ENCODE data around the gene CAPS.
A peak's percentile ranks its signal among the peaks of the same experiment; 100 is the strongest.

CAPS gene

GRCh38 chr19:5891938-5892771 is 21.9 kb upstream of the CAPS start:
- DNase-seq (ENCODE audit: low read depth, low spot score), result no peak

DNA sequence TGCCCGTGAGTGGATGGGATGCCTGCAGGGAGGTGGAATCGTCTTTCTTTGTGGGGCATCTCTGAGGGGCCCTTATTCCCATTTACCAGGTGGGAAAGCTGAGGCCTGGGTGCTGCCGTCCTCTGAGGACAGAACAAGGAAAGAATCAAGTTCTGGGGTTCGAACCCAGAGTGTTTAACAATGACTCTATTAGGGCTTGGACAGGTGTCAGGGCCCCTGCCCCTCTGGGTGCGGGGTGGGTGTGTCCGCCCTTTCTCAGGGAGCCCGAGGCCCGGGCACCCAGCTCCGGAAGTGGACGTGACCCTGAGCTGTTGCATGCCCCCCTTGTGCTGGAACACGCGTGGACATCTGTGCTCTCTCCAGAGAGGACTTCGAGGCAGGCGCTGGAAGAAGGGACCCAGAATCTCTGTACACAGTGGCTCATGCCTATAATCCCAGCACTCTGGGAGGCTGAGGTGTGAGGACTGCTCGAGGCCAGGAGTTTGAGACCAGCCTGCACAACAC is 21.2 kb upstream of the CAPS start:
- DNase-seq (ENCODE audit: low read depth, low spot score), result no peak

DNA sequence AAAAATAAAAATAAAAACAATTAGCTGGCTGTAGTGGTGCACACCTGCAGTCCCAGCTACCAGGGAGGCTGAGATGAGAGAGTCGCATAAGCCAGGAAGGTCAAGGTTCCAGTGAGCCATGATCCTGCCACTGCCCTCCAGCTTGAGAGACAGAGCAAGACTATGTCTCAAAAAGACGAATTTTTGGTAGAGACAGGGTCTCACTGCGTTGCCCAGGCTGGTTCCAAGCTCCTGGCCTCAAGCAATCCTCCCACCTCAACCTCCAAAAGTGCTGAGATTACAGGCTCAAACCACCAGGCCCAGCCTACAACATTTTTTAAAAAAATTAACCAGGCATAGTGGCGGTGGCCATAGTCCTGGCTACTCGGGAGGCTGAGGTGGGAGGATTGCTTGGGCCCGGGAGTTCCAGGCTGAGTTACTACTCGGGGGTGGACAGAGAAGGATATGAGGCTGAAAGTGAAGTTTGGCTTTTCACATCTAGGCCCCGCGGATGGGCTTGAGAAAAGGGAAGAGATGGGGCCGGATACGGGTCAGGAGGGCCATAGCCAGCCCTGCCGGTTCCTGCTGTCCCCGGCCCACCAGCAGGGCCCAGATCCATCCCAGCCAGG is 20.7 kb upstream of the CAPS start:
- no peak for DNase-seq (ENCODE audit: low read depth, low spot score)

GRCh38 chr19:5893907-5894703 is 19.9 kb upstream of the CAPS start:
- no peak for DNase-seq (ENCODE audit: low read depth, low spot score)

DNA sequence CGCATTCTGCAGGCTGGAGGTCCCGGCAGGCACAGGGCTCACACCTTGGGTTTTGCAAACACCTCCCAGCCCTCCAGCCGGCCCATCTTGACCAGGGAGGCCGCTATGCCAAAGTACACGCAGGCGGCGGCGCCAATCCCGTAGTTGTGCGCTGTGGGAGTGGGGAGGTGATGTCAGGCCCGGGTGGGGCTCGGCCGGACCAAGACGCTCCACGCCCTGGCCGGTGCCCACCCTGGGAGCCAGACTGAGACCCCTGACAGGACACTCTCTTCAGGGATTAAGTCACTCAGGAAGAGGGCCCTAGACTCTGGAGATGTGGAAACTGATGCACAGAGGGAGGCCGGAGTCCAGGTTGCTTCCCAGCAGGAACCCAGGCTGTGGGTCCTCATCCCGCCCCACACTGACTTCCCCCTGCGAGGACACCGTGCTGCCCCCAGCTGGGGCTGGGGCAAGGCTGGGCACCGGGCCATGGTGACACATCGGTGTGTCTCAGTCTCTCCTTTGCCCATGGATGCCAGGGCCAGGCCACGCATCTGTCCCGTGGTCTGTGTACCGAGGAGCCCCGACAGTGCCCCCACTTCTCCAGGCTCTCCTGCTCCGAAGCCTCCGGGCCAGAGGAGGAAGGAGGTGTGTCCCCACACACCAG is 19.2 kb upstream of the CAPS start:
- DNase-seq (ENCODE audit: low read depth, low spot score), result no peak

- DNase-seq (ENCODE audit: low read depth, low spot score), result no peak
Observed at GRCh38 chr19:5895409-5895808, 18.6 kb upstream of the CAPS start.

DNA sequence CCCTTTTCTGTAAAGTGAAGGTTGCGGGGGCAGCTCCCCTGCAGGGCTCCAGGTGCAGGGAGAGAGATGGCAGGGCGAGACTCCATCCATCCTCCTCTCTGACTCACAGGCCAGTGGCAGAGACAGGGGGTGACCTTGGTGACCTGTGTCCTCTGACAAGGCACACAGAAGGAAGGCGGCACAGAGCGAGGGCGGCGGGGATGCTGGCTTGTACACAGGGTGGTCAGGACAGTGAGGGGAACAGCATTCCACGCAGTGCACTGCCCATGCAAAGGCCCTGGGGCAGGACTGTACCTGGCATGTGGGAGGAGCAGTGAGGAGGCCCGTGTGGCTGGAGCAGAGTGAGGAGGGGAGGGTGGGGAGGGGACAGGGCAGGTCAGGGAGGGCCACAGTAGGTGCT is 18.2 kb upstream of the CAPS start:
- no peak for DNase-seq (ENCODE audit: low read depth, low spot score)

DNA sequence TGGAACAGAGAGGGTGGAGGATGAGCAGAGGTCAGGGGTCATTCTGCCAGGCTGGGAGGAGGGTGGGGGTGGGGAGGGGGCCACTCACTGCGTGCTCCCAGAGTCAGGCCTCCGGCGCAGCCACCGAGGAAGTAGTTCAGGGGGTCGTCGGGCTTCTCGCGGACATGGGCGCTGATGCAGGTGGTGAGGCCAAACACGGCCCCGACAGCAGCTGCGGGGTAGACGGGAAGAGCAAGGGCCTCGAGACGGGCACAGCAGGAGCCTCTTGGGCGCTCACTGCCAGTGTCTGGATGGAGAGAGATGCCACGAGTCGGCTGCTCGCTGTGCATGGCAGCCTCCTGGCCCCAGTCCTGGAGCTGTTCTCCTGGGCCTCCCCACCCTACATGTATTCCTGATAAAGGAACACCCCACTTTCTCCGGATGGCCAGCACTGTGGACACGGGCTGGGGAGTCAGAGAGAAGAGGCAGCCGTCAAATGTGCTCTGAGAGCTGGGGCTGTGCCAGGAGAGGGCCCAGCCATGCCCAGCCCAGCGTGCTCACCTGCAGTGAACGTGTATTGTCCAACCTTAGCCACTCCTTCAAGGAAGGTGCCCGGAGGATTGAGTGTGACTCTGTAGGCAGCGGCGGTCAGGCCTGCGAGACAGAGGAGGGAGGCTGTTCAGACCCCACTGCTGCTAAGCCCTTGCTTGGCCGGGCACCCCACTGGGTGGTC is 17.5 kb upstream of the CAPS start:
- DNase-seq (ENCODE audit: low read depth, low spot score), result no peak

DNA sequence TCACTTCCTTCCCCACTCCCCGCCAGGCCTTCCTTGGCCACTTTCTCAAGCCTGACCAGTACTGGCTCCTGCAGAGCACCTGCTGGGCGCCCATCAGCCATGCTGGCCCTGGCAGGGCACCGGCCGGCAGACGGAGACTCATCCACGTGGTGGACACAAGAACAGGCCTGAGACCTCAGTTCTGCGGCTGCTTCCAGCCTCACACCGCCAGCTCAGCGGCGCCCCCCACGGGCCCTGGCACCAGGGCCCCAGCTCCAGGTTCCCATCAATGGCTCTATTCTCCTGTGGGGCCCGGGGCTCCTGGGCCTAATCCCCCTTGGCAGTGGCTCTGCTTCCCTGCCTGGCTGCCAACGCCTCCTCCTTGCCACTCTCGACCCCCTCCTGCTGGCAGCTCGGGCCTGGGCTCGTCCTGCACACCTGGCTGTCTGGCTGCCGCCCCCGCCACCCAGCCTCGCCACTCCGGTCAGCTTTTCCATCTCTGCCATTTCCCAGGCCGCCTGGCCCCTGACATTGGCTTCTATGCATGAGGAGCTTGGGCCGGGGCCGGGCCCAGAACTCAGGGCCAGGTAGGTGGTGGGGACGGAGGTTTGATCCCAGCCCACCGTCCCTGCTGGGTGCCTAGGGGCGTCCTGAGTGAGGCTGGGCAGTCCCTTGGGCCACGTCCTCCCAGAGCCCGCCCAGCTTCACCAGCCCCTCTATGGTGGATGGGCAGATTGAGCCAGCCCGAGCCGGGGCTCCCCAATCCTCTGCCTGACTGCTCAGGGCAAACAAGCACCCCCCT is 16.7 kb upstream of the CAPS start:
- no peak for DNase-seq (ENCODE audit: low read depth, low spot score)

GRCh38 chr19:5899728-5900526 is 14.1 kb upstream of the CAPS start:
- no peak for DNase-seq (ENCODE audit: low read depth, low spot score)

DNA sequence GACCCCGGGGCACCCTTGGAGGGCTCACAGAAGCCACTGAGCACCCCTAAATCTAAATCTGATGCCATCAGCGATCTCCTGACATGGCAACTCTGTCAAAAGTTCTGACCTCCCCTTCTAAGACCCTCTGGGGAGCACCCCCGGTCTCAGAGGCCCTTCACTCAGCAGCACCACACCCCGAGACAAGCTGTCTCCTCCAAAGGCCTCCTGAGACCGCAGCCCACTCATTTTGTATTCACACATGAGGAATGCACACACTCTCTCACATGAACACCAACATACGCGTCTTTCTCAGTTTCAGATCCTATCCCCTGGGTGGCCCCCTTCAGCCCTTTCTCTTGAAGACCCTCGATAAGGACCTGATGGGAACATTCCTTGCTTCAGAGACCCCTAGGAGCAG is 13.1 kb upstream of the CAPS start:
- no peak for DNase-seq (ENCODE audit: low read depth, low spot score)

DNA sequence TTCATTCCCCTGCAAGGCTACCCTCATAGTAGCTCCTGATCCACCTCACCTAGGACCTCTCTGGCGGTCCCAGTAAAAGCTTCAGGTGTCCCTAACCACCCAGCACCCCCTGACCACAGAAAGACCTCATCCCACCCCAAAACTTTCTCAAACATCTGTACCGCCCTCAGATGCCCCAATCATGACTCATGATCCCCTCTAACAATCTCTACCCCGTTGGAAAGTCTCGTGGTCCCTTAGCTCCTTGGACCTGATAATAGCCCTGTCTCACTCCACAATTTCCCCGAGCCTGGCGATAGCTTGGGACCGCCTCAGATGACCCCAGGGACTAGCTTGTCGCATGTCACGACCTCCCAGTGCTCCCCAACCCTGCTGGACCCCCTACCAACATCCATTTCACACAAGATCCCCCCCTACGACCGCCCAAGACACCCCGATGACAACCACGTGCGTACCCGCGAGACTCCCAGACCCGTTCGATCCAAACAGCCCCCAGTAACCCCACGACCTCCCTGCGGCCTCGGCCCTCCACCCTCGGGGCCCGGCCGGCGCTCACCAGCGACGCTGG is 10.9 kb upstream of the CAPS start:
- DNase-seq (ENCODE audit: low read depth, low spot score), result no peak

GRCh38 chr19:5903624-5904351 is 10.3 kb upstream of the CAPS start, which contains the start of gene NDUFA11:
NDUFA11 (minus strand) TSS chr19:5903790; CDS start chr19:5903708, 82 bp downstream.
- peak; percentile 91 for DNase-seq (ENCODE audit: low read depth, low spot score)

GRCh38 chr19:5904352-5905113 is 9.5 kb upstream of the CAPS start, which contains the start of gene VMAC:
VMAC (plus strand) TSS chr19:5904872; CDS start chr19:5904891, 19 bp downstream.
- DNase-seq (ENCODE audit: low read depth, low spot score), result peak; percentile 100

DNA sequence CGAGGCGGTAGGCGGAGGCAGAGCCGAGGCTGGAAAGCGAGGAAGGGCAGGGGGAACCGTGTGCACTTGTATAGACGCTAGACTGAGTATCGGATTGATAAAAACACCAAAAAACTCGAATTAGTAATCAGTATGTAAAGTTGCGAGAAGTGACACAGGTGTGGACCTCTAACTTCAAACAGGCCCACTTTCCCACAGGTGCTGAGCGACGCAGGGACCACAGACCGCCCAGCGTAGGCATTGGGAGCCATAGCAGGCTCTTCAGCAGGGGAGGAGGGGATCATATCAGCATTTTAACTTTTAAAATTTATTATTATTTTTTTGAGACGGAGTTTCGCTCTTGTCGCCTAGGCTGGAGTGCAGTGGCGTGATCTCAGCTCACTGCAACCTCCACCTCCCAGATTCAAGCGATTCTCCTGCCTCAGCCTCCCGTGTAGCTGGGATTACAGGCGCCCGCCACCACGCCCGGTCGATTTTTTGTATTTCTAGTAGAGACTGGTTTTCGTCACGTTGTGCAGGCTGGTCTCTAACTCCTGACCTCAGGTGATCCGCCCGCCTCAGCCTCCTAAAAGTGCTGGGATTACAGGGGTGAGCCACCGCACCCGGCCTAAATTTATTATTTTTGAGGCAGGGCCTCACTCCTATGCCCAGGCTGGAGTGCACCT is 8.8 kb upstream of the CAPS start:
- no peak for DNase-seq (ENCODE audit: low read depth, low spot score)

DNA sequence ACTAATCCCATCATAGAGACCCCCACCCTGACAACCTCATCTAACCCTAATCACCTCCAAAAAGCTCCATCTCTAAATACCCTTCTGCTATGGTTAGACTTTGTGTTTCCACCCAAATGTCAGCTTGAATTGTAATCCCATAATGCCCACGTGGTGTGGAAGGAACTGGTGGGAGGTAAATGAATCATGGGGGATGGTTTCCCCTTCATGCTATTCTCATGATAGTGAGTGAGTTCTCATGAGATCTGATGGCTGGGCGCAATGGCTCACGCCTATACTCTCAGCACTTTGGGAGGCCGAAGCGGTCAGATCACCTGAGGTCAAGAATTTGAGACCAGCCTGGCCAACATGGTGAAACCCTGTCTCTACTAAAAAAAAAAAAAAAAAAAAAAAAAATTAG is 6.8 kb upstream of the CAPS start:
- DNase-seq (ENCODE audit: low read depth, low spot score), result no peak
